Measurements from ENCODE around the gene NEK2.

GRCh38 chr1:211643324-211644212 is 31.9 kb downstream of the NEK2 start:
- no peak for TF ChIP-seq EZH2 (IDR thresholded peaks at IDR 0.05)
- no peak for TF ChIP-seq FOXP2 (optimal IDR thresholded peaks at IDR 0.05; ENCODE audit: control extremely low read depth, extremely low read length, insufficient read depth)

Data from SK-N-MC (cell line).